Measurements from ENCODE around the gene DNMT1. TPM values are rescaled to one million over a fixed set of nuclear protein-coding genes. Genes with fewer than 3 reads are reported as not detected.

Gene DNMT1
- polyA plus RNA-seq, 1 donor from 2014 or later, result 58.4 TPM

GRCh38 chr19:10083911-10084310, 110.8 kb downstream of the DNMT1 start:
- H3K27me3 ChIP-seq (ENCODE audit: insufficient read depth, low read depth, low read length), result peaks cover 34% of the 10 kb centered on the region
- no peak overlapping the region for H3K4me2 ChIP-seq (ENCODE audit: low read length)
- H3K36me3 ChIP-seq (ENCODE audit: insufficient read depth, low read length), result no peaks in the 10 kb centered on the region
- H3K4me3 ChIP-seq (ENCODE audit: low read length), result no peak overlapping the region
- no peak overlapping the region for H2AFZ ChIP-seq (ENCODE audit: low read depth, low read length)
- H3K9me3 ChIP-seq (ENCODE audit: low read length), result no peaks in the 10 kb centered on the region
- TF ChIP-seq MXI1 (conservative IDR thresholded peaks at IDR 0.05; ENCODE audit: poor library complexity, severe bottlenecking) (no peak), SMC3 (conservative IDR thresholded peaks at IDR 0.05; ENCODE audit: poor library complexity) (no peak), EZH2 (IDR thresholded peaks at IDR 0.05; ENCODE audit: borderline replicate concordance, insufficient read depth, low read length, poor library complexity, severe bottlenecking) (no peak), EP300 (conservative IDR thresholded peaks at IDR 0.05; ENCODE audit: poor library complexity, severe bottlenecking) (no peak), POLR2AphosphoS5 (IDR thresholded peaks at IDR 0.05) (no peak), RAD21 (conservative IDR thresholded peaks at IDR 0.05) (no peak), TAF1 (IDR thresholded peaks at IDR 0.05; ENCODE audit: low read depth) (no peak)
- H3F3A ChIP-seq (ENCODE audit: insufficient read depth, low read length, poor library complexity, severe bottlenecking), result no peaks in the 10 kb centered on the region
- no peak overlapping the region for H3K9ac ChIP-seq (ENCODE audit: low read length)
- H3K27ac ChIP-seq (ENCODE audit: low read length), result no peak overlapping the region
- H4K20me1 ChIP-seq (ENCODE audit: insufficient read depth), result no peaks in the 10 kb centered on the region
- H3K79me2 ChIP-seq (replicated peaks; ENCODE audit: insufficient read depth, low read length), result no peaks in the 10 kb centered on the region
- no peaks in the 10 kb centered on the region for H3K9me2 ChIP-seq (ENCODE audit: insufficient read depth, low read length)

Small RNAs within 50 kb of the gene (small RNA-seq; reads per million reads assigned to genes)
- gene MIR4322, result 0 reads per million in 3 experiments
- gene SNORD105, result 537 to 989 (median 984) reads per million in 3 experiments
- 652 to 969 (median 678) reads per million in 3 experiments for gene SNORD105B

Other genes with a start within 250 kb of the DNMT1 start
- 0.11 TPM in 1 of 2 replicates, not detected in the other for gene COL5A3, start 184.4 kb downstream of the DNMT1 start, polyA plus RNA-seq
- not detected in 2 replicates for gene RDH8, start 181.5 kb downstream of the DNMT1 start, polyA plus RNA-seq
- gene SHFL, start 108.6 kb downstream of the DNMT1 start, polyA plus RNA-seq, result 0.66 and 1.2 TPM in 2 replicates
- not detected in 2 replicates for gene ANGPTL6, start 92.3 kb downstream of the DNMT1 start, polyA plus RNA-seq
- 13.9 and 15.1 TPM in 2 replicates for gene PPAN, start 88.6 kb downstream of the DNMT1 start, polyA plus RNA-seq
- gene P2RY11, start 83.3 kb downstream of the DNMT1 start, polyA plus RNA-seq, result 5.4 and 7.6 TPM in 2 replicates
- 227 and 241 TPM in 2 replicates for gene EIF3G, start 75.1 kb downstream of the DNMT1 start, polyA plus RNA-seq
- 6.7 and 7.5 TPM in 2 replicates for gene S1PR2, start 36.4 kb upstream of the DNMT1 start, polyA plus RNA-seq
- 27.1 and 27.2 TPM in 2 replicates for gene MRPL4, start 57.3 kb upstream of the DNMT1 start, polyA plus RNA-seq
- gene ICAM1, start 76.2 kb upstream of the DNMT1 start, polyA plus RNA-seq, result not detected in 2 replicates
- not detected in 2 replicates for gene ICAM4, start 92.0 kb upstream of the DNMT1 start, polyA plus RNA-seq
- gene ICAM5, start 95.0 kb upstream of the DNMT1 start, polyA plus RNA-seq, result 2.3 and 4.1 TPM in 2 replicates
- gene ZGLP1, start 114.9 kb upstream of the DNMT1 start, polyA plus RNA-seq, result 22.8 and 45.2 TPM in 2 replicates
- 52.6 and 82.7 TPM in 2 replicates for gene FDX2, start 121.1 kb upstream of the DNMT1 start, polyA plus RNA-seq
- 1.3 and 6.7 TPM in 2 replicates for gene RAVER1, start 138.6 kb upstream of the DNMT1 start, polyA plus RNA-seq
- gene ICAM3, start 144.7 kb upstream of the DNMT1 start, polyA plus RNA-seq, result 0.53 and 1.9 TPM in 2 replicates
- 63.3 and 95.8 TPM in 2 replicates for gene TYK2, start 185.6 kb upstream of the DNMT1 start, polyA plus RNA-seq
- gene CDC37, start 208.6 kb upstream of the DNMT1 start, polyA plus RNA-seq, result 359 and 408 TPM in 2 replicates
- 3.4 and 4.7 TPM in 2 replicates for gene PDE4A, start 225.6 kb upstream of the DNMT1 start, polyA plus RNA-seq